Loucy (cell line): Measurements from ENCODE around the gene KCNQ5.

Experiments used
- H2AFZ ChIP-seq: fragments of 200-600 bp; sonication (generic); 2 replicates; pipeline ENCODE4 v1.6.0; 2016; ENCODE audit warnings: antibody characterized with exemption, mild to moderate bottlenecking, low read length, moderate library complexity
- H3F3A ChIP-seq: fragments of 200-600 bp; 2 replicates; pipeline ENCODE4 v1.6.0; 2016; ENCODE audit warnings: antibody characterized with exemption, low read depth, mild to moderate bottlenecking
- H3K27me3 ChIP-seq: fragments of 200-600 bp; sonication (generic); 2 replicates; pipeline ENCODE4 v1.6.1; 2014; ENCODE audit warnings: low read length, mild to moderate bottlenecking; ENCODE audit not compliant: insufficient read depth, poor library complexity, severe bottlenecking
- H3K36me3 ChIP-seq: fragments of 200-600 bp; sonication (generic); 2 replicates; pipeline ENCODE4 v1.6.1; 2016; ENCODE audit warnings: low read length; ENCODE audit not compliant: insufficient read depth
- H3K4me1 ChIP-seq: fragments of 200-600 bp; sonication (generic); 2 replicates; pipeline ENCODE4 v1.5.1; 2014; ENCODE audit warnings: low read length, mild to moderate bottlenecking; ENCODE audit not compliant: insufficient read depth, poor library complexity, severe bottlenecking
- H3K4me2 ChIP-seq: fragments of 200-600 bp; sonication (generic); 2 replicates; pipeline ENCODE4 v1.6.0; 2014; ENCODE audit warnings: antibody characterized with exemption, low read length, low read depth, mild to moderate bottlenecking; ENCODE audit not compliant: poor library complexity, severe bottlenecking
- H3K4me3 ChIP-seq: fragments of 200-600 bp; sonication (generic); 2 replicates; pipeline ENCODE4 v1.5.1; 2014; ENCODE audit warnings: low read length, mild to moderate bottlenecking, mixed read lengths; ENCODE audit not compliant: poor library complexity, severe bottlenecking
- H3K79me2 ChIP-seq: fragments of 200-600 bp; sonication (generic); 2 replicates; pipeline ENCODE4 v1.6.1; 2014; ENCODE audit warnings: low read length; ENCODE audit not compliant: insufficient read depth
- H3K9ac ChIP-seq: fragments of 200-600 bp; sonication (generic); 2 replicates; pipeline ENCODE4 v1.6.0; 2014; ENCODE audit warnings: mild to moderate bottlenecking, low read depth, low read length, moderate library complexity; ENCODE audit not compliant: poor library complexity, severe bottlenecking
- H3K9me2 ChIP-seq: fragments of 200-600 bp; sonication (generic); replicated peaks from 2 replicates; pipeline ENCODE4 v1.6.1; 2016; ENCODE audit warnings: low read depth, low read length, mixed read lengths
- H3K9me3 ChIP-seq: fragments of 200-600 bp; sonication (generic); 2 replicates; pipeline ENCODE4 v1.6.1; 2014; ENCODE audit warnings: mild to moderate bottlenecking, antibody characterized with exemption, low read length, low read depth; ENCODE audit not compliant: insufficient read depth
- H4K20me1 ChIP-seq: fragments of 200-600 bp; sonication (generic); 2 replicates; pipeline ENCODE4 v1.6.0; 2014; ENCODE audit warnings: antibody characterized with exemption, low read length, mild to moderate bottlenecking; ENCODE audit not compliant: insufficient read depth, poor library complexity, severe bottlenecking
- EZH2phosphoT487 ChIP-seq: fragments of 200-600 bp; IDR thresholded peaks from 2 replicates; pipeline ENCODE4 v1.6.1; 2018; ENCODE audit warnings: antibody characterized with exemption, mild to moderate bottlenecking, moderate library complexity, borderline replicate concordance
- TF ChIP-seq, protein P1 (sequence below): fragments of 200-600 bp; sonication (generic); conservative IDR thresholded peaks from 2 replicates; pipeline ENCODE4 v1.5.1; 2014; ENCODE audit warnings: mild to moderate bottlenecking, antibody characterized with exemption, low read length

KCNQ5 gene

DNA sequence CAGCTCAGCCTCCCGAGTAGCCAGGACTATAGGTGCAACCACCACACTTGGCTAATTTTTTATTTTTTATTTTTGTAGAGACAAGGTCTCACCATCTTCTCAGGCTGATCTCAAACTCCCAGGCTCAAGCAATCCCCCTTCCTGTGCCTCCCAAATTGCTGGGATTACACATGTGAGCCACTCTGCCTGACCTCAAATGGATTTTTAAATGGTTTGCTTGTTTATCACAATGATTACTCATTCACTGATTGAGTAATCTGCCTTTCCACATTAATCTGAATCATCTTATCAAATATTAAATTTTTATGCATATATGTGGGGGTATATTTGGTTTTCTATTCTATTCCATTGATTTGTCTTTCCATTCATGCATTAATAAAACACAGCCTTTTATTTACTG, 612.9 kb downstream of the KCNQ5 start:
- no peak overlapping the region for H3K9ac ChIP-seq

DNA sequence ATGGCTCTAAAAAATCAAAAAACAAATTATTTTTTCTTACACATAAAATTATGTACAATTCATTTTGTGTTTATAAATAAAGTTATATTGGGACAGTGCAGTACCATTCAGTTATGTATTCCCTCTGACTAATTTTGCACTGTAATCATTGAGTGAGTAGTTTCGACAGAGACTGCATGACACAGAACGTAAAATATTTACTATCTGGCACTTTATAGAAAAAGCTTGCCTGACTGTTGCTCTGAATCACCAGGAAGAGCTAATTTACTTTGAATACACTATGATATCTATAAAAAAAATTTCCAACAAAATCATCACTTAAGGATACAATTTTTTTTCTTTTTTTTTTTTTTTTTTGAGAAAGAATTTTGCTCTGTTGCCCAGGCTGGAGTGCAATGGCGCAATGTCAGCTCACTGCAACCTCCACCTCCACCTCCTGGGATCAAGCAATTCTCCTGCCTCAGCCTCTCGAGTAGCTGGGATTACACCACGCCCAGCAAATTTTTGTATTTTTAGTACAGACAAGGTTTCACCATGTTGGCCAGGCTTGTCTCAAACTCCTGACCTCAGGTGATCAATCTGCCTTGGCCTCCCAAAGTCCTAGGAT, 614.4 kb downstream of the KCNQ5 start:
- Histone ChIP-seq H4K20me1 (no peaks in the 10 kb centered on the region), H3K4me2 (no peak overlapping the region), H3K9me2 (no peaks in the 10 kb centered on the region), H3K27me3 (no peaks in the 10 kb centered on the region), H2AFZ (no peak overlapping the region), H3F3A (no peaks in the 10 kb centered on the region), H3K4me1 (no peaks in the 10 kb centered on the region), H3K36me3 (no peaks in the 10 kb centered on the region), H3K9me3 (no peaks in the 10 kb centered on the region), H3K79me2 (no peaks in the 10 kb centered on the region), H3K9ac (no peak overlapping the region), H3K4me3 (no peak overlapping the region)
- TF ChIP-seq, protein P1, sequence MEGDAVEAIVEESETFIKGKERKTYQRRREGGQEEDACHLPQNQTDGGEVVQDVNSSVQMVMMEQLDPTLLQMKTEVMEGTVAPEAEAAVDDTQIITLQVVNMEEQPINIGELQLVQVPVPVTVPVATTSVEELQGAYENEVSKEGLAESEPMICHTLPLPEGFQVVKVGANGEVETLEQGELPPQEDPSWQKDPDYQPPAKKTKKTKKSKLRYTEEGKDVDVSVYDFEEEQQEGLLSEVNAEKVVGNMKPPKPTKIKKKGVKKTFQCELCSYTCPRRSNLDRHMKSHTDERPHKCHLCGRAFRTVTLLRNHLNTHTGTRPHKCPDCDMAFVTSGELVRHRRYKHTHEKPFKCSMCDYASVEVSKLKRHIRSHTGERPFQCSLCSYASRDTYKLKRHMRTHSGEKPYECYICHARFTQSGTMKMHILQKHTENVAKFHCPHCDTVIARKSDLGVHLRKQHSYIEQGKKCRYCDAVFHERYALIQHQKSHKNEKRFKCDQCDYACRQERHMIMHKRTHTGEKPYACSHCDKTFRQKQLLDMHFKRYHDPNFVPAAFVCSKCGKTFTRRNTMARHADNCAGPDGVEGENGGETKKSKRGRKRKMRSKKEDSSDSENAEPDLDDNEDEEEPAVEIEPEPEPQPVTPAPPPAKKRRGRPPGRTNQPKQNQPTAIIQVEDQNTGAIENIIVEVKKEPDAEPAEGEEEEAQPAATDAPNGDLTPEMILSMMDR, result no peak
- no peak for TF ChIP-seq EZH2phosphoT487

More for the DNA sequence above, 612.9 kb downstream of the KCNQ5 start:
- H3K79me2 ChIP-seq, result no peaks in the 10 kb centered on the region
- H3K9me2 ChIP-seq, result no peaks in the 10 kb centered on the region
- no peaks in the 10 kb centered on the region for H4K20me1 ChIP-seq
- H2AFZ ChIP-seq, result no peak overlapping the region
- no peaks in the 10 kb centered on the region for H3K9me3 ChIP-seq
- H3F3A ChIP-seq, result no peaks in the 10 kb centered on the region
- H3K4me3 ChIP-seq, result no peak overlapping the region
- no peak overlapping the region for H3K4me2 ChIP-seq
- no peaks in the 10 kb centered on the region for H3K4me1 ChIP-seq
- H3K27me3 ChIP-seq, result no peaks in the 10 kb centered on the region
- TF ChIP-seq, protein P1, result no peak
- no peak for TF ChIP-seq EZH2phosphoT487
- no peaks in the 10 kb centered on the region for H3K36me3 ChIP-seq

DNA sequence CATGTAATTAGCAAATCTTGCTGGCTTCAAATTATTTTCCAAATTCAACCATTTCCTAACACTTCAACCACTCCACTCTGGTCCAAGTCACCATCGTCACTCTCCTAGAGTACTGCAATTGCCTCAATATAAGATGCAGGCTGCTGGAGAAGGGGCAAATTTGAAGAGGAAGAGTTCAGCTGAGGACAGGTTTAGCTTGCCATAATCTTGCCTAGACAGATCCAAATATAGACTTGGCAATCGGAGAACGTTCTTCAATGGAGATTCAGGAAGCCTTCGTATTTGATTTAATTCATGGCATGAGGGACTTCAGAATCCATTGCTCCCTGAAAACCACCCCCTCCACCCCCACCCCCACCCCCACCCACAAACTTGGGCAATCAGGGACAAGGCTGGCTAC, 618.9 kb downstream of the KCNQ5 start:
- Histone ChIP-seq H3K9ac (no peak overlapping the region), H2AFZ (no peak overlapping the region), H3K9me2 (no peaks in the 10 kb centered on the region), H3K27me3 (no peaks in the 10 kb centered on the region), H3K4me3 (no peak overlapping the region), H3K4me2 (no peak overlapping the region), H3K4me1 (no peaks in the 10 kb centered on the region), H4K20me1 (no peaks in the 10 kb centered on the region), H3K79me2 (no peaks in the 10 kb centered on the region), H3K36me3 (no peaks in the 10 kb centered on the region), H3F3A (no peaks in the 10 kb centered on the region), H3K9me3 (no peaks in the 10 kb centered on the region)
- no peak for TF ChIP-seq EZH2phosphoT487

DNA sequence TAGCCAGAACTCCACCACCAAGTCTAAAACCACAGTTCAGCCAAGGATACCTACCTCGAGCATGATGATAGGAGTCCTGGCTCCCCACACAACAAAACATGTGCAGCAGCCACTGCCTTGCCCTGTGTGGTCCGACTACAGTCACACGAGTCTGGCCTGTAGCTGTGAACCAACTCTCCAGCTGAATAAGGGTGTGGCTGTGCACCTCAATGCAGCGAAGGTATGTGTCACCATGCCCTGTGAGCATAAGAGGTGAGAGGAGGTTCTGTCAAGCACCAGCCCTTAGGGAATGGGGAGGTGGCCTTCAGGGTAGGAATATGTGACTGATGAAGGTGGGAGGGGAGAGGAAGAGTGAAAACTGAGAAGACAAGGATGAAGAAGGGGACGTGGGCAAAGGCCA, 620.1 kb downstream of the KCNQ5 start:
- no peaks in the 10 kb centered on the region for H3K9me2 ChIP-seq
- H3K79me2 ChIP-seq, result no peaks in the 10 kb centered on the region
- no peaks in the 10 kb centered on the region for H3K36me3 ChIP-seq
- H3K4me1 ChIP-seq, result no peaks in the 10 kb centered on the region
- H3F3A ChIP-seq, result no peaks in the 10 kb centered on the region
- no peak overlapping the region for H3K9ac ChIP-seq
- no peak overlapping the region for H2AFZ ChIP-seq
- TF ChIP-seq, protein P1, result no peak
- TF ChIP-seq EZH2phosphoT487, result no peak
- H3K4me2 ChIP-seq, result no peak overlapping the region
- H3K4me3 ChIP-seq, result no peak overlapping the region
- no peaks in the 10 kb centered on the region for H3K9me3 ChIP-seq
- H4K20me1 ChIP-seq, result no peaks in the 10 kb centered on the region
- H3K27me3 ChIP-seq, result no peaks in the 10 kb centered on the region
